Stomach smooth muscle (tissue), 2 donors: ENCODE data around the gene SLC17A7.
A peak's percentile ranks its signal among the peaks of the same experiment; 100 is the strongest.
"Not testable (repeated sequence)": the region's sequence is repeated elsewhere in the genome, so short reads cannot be mapped to it uniquely, and the experiment has no call there.

Source experiments
- H3K27ac ChIP-seq: one replicate; pipeline ENCODE4 v1.7.0; 2013; ENCODE audit warnings: mild to moderate bottlenecking, low read length, inconsistent platforms
- H3K27me3 ChIP-seq, 2 donors: one replicate each; pipeline ENCODE4 v1.7.0; 2013; ENCODE audit warnings: low read length in 2 of 2; ENCODE audit not compliant: insufficient read depth in 2 of 2, control insufficient read depth in 1 of 2
- H3K36me3 ChIP-seq, 2 donors: one replicate each; pipeline ENCODE4 v1.7.0; 2013; ENCODE audit warnings: low read length in 2 of 2; ENCODE audit not compliant: control insufficient read depth in 2 of 2, insufficient read depth in 2 of 2
- H3K4me1 ChIP-seq: one replicate; pipeline ENCODE4 v1.7.0; 2013; ENCODE audit warnings: low read length; ENCODE audit not compliant: control insufficient read depth, insufficient read depth
- H3K4me3 ChIP-seq, 2 donors: one replicate each; pipeline ENCODE4 v1.7.0; 2013; ENCODE audit warnings: low read length in 2 of 2
- H3K9ac ChIP-seq, 2 donors: one replicate each; pipeline ENCODE4 v1.7.0; 2013; ENCODE audit warnings: low read length in 2 of 2, mild to moderate bottlenecking in 1 of 2
- H3K9me3 ChIP-seq, 2 donors: one replicate each; pipeline ENCODE4 v1.7.0; 2013; ENCODE audit warnings: low read length in 2 of 2; ENCODE audit not compliant: control insufficient read depth in 2 of 2
- donor health status: healthy.
- donor health status: Pancreatic carcinoma.

SLC17A7 gene

DNA sequence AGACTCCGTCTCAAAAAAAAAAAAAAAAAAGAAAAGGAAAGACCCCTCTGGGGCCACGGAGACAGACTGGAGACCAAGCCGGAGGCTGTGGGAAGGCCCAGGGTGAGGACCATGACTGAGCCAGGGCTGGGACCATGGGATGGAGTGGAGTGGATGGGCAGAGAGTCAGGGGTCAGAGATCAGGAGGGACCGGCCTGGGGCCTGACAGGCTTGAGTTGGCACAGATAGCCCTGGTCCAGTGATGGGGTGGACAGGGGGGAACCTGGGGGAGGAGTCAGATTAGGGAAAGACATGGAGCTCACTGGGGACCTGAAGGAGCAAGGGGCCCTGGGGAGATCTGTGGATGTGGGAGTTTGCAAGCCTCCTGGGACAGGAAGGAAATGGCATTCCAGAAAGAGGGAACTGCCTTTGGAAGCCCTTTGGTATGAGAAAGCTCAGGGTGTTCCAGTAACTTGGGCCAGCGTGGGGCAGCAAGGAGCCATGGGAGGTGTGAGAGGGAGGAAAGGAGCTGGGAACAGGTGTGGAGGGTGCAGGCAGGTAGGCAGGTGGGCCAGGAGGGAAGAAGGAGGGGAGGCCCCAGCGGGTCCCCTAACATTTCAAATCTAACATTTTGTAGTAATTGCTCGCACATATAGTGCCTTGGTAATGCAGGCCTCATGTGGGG is 39.8 kb upstream of the SLC17A7 start:
- H3K36me3 ChIP-seq: no peaks in the 10 kb centered on the region

GRCh38 chr19:49479975-49480628 is 38.8 kb upstream of the SLC17A7 start:
- no peaks in the 10 kb centered on the region for H3K27me3 ChIP-seq
- no peaks in the 10 kb centered on the region for H3K9me3 ChIP-seq
- H3K36me3 ChIP-seq: no peaks in the 10 kb centered on the region
- H3K27ac ChIP-seq: no peak overlapping the region
- no peak overlapping the region for H3K9ac ChIP-seq
- no peak overlapping the region for H3K4me3 ChIP-seq
- peaks cover 12% of the 10 kb centered on the region for H3K4me1 ChIP-seq

More for the DNA sequence above, 39.8 kb upstream of the SLC17A7 start:
- H3K9me3 ChIP-seq: no peaks in the 10 kb centered on the region
- no peak overlapping the region for H3K27ac ChIP-seq
- H3K4me3 ChIP-seq: no peak overlapping the region
- peaks cover 7% of the 10 kb centered on the region for H3K4me1 ChIP-seq
- no peak overlapping the region for H3K9ac ChIP-seq
- no peaks in the 10 kb centered on the region for H3K27me3 ChIP-seq

GRCh38 chr19:49475995-49476880 is 34.9 kb upstream of the SLC17A7 start:
- H3K36me3 ChIP-seq: no peaks in the 10 kb centered on the region
- H3K4me1 ChIP-seq: peaks cover 24% of the 10 kb centered on the region
- H3K27me3 ChIP-seq: no peaks in the 10 kb centered on the region
- no peak overlapping the region for H3K9ac ChIP-seq
- no peak overlapping the region for H3K27ac ChIP-seq
- no peaks in the 10 kb centered on the region for H3K9me3 ChIP-seq
- no peak overlapping the region for H3K4me3 ChIP-seq

DNA sequence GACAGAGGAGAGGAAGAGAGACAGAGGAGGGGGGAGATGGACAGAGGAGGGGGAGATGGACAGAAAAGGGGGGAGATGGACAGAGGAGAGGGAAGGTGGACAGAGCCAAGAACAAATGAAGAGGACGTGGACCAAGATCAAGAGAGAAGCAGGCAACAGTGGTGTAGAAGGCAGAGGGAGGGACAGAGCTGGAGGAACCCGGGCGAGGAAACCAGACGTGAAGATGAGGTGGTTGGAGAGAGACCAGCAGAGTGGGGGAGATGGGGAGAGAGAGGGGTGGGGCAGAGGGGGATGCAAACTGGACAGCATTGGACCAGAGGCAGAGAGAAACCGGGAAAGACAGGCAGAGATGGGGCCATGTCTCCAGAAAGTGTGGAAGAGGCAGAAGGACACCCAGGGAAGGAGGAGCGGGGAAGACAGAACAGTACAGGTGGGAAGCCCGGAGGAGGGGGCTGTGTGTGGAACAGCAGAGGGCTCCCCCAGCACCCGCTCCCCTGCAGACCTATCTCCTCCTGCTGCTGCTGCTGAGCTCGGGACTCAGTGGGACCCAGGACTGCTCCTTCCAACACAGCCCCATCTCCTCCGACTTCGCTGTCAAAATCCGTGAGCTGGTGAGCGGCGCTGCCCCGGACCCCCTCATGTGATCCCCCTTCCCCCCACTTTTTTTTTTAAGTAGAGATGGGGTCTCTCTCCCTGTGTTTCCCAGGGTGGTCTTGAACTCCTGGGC is 34.0 kb upstream of the SLC17A7 start:
- H3K9me3 ChIP-seq: no peaks in the 10 kb centered on the region
- H3K9ac ChIP-seq: peak overlapping the region; percentile 83 to 84
- no peaks in the 10 kb centered on the region for H3K36me3 ChIP-seq
- H3K4me3 ChIP-seq: peak overlapping the region; percentile 78 to 81
- peaks cover 24% of the 10 kb centered on the region for H3K4me1 ChIP-seq
- H3K27ac ChIP-seq: peak overlapping the region; percentile 71
- no peaks in the 10 kb centered on the region for H3K27me3 ChIP-seq

- Histone ChIP-seq H3K27me3 (no peaks in the 10 kb centered on the region), H3K4me1 (peaks cover 26% of the 10 kb centered on the region), H3K4me3 (peak overlapping the region; percentile 78 to 81), H3K27ac (peak overlapping the region; percentile 71), H3K36me3 (no peaks in the 10 kb centered on the region), H3K9me3 (no peaks in the 10 kb centered on the region), H3K9ac (peak overlapping the region; percentile 83 to 84)
Measured at GRCh38 chr19:49474542-49474924, 33.2 kb upstream of the SLC17A7 start.

DNA sequence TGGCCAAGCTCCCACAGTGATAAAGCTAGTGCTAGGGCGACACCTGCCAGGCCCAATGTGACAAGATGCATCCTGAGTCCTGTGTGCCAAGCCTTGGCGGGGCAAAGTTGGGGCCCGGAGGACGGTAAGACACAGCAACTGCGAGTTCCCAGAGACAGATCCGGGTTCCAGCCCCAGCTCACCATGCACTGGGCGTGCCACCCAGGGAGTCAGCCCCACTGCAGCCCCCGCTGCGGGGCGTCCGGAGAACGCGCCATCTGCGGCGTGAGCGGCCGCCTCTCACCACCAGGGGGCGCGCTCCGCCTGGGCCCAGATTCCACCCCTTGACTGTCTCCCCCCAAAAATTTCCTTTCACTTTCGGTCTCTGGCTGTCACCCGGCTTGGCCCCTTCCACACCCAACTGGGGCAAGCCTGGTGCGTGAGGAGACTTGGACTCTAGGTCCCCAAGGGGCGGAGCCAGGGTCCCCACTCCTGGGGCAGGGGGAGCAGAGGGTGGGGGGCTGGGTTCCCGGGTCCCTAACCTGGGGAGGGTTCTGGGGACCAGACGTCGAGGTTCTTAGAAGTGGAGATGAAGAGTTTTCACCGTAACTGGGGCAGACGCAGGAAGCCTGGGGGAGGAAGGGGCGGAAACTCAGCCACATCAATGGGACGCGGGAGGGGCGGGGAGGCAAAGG is 32.7 kb upstream of the SLC17A7 start, which contains the start of gene FLT3LG:
Gene FLT3LG (plus strand): TSS at position 348 of the 674 bp plus-strand sequence. CDS start 425 bp downstream, outside the sequence.
- Histone ChIP-seq H3K4me3 (peak within 1 kb of the TSS; percentile 78 to 81), H3K9ac (peak within 1 kb of the TSS; percentile 83 to 84), H3K9me3 (no peaks in the 10 kb centered on the region), H3K4me1 (peaks cover 26% of the 10 kb centered on the region), H3K27me3 (no peaks in the 10 kb centered on the region), H3K36me3 (no peaks in the 10 kb centered on the region), H3K27ac (peak within 1 kb of the TSS; percentile 71)

DNA sequence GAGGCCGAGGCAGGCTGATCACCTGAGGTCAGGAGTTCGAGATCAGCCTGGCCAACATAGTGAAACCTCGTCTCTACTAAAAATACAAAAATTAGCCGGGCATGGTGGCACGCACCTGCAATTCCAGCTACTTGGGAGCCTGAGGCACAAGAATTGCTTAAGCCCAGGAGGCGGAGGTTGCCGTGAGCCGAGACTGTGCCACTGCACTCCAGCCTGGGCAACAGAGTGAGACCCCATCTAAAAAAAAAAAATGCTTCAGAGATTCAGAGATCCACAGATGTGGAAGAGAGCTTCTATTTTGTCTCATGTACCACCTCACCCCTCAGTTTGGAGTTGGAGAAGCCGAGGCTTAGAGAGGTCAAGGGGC is 32.2 kb upstream of the SLC17A7 start:
- peak overlapping the region; percentile 83 to 84 for H3K9ac ChIP-seq
- peak overlapping the region; percentile 78 to 81 for H3K4me3 ChIP-seq
- not testable (repeated sequence) for H3K27me3 ChIP-seq, H3K36me3 ChIP-seq, H3K9me3 ChIP-seq
- H3K27ac ChIP-seq: peak overlapping the region; percentile 71
- peaks cover 28% of the 10 kb centered on the region for H3K4me1 ChIP-seq

- Histone ChIP-seq H3K9ac (no peak overlapping the region), H3K27ac (no peak overlapping the region)
Measured at GRCh38 chr19:49472936-49473335, 31.6 kb upstream of the SLC17A7 start.

DNA sequence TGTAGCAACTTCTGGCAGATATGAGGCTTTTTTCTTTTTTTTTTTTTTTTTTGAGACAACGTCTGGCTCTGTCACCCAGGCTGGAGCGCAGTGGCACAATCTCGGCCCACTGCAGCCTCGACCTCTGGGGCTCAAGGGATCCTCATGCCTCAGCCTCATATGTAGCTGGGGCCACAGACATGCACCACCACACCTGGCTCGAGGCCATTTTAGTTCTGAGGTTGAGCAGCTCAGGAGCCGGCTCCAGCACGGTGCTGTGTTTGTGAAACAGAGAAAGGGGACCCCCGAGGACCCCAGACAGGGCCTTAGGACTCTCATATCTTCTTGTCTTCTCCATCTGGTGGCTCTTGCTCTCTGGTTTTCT is 29.3 kb upstream of the SLC17A7 start:
- peaks cover 17% of the 10 kb centered on the region for H3K4me1 ChIP-seq
- no peaks in the 10 kb centered on the region for H3K36me3 ChIP-seq
- H3K27ac ChIP-seq: no peak overlapping the region

More at GRCh38 chr19:49472936-49473335, 31.6 kb upstream of the SLC17A7 start:
- no peaks in the 10 kb centered on the region for H3K27me3 ChIP-seq
- H3K36me3 ChIP-seq: no peaks in the 10 kb centered on the region
- no peaks in the 10 kb centered on the region for H3K9me3 ChIP-seq
- H3K4me1 ChIP-seq: peaks cover 26% of the 10 kb centered on the region
- no peak overlapping the region for H3K4me3 ChIP-seq

More for the DNA sequence above, 29.3 kb upstream of the SLC17A7 start:
- Histone ChIP-seq H3K4me3 (no peak overlapping the region), H3K27me3 (no peaks in the 10 kb centered on the region), H3K9me3 (no peaks in the 10 kb centered on the region), H3K9ac (no peak overlapping the region)
